Sigmoid colon (tissue), 7 donors: Measurements from ENCODE around the gene EFCAB9. TPM values are rescaled to one million over a fixed set of nuclear protein-coding genes. Genes with fewer than 3 reads are reported as not detected.

ENCODE experiments used
- DNase-seq: peaks from one replicate; pipeline ENCODE4 v3.0.0-alpha.2; 2019
- H3K27ac ChIP-seq, 4 donors: fragments of 200-600 bp; sonication (generic); one replicate each; pipeline ENCODE4 v1.5.1; 2016 to 2019; ENCODE audit warnings: mild to moderate bottlenecking in 1 of 4
- H3K27me3 ChIP-seq, 3 donors: fragments of 200-600 bp; sonication (generic); one replicate each; pipeline ENCODE4 v1.5.1; 2019; ENCODE audit warnings: mild to moderate bottlenecking in 1 of 3
- H3K36me3 ChIP-seq, 4 donors: fragments of 200-600 bp; sonication (generic); one replicate each; pipeline ENCODE4 v1.5.1; 2016 to 2019
- H3K4me1 ChIP-seq, 4 donors: fragments of 200-600 bp; sonication (generic); one replicate each; pipeline ENCODE4 v1.5.1; 2017 to 2019
- H3K4me3 ChIP-seq, 4 donors: fragments of 200-600 bp; sonication (generic); one replicate each; pipeline ENCODE4 v1.5.1; 2017 to 2019; ENCODE audit warnings: mild to moderate bottlenecking in 2 of 4, moderate library complexity in 1 of 4
- H3K9me3 ChIP-seq, 4 donors: fragments of 200-600 bp in 3 of 4; sonication (generic) in 3 of 4; one replicate each; pipeline versions ENCODE4 v1.5.1 to v1.6.1; 2013 to 2019
- CTCF ChIP-seq, 4 experiments: fragments of 450-650 bp in 3 of 4; fragments of 200-600 bp in 1 of 4; IDR thresholded peaks; one replicate each; pipeline ENCODE4 v1.5.1; 2016 to 2019; ENCODE audit warnings: antibody characterized with exemption in 4 of 4, mild to moderate bottlenecking in 3 of 4, moderate library complexity in 2 of 4
- EP300 ChIP-seq, 4 donors: sonication (generic); formaldehyde crosslinking; IDR thresholded peaks; one replicate each; pipeline ENCODE4 v1.6.1; 2017; ENCODE audit warnings: antibody characterized with exemption in 4 of 4
- POLR2A ChIP-seq, 2 donors: fragments of 450-650 bp; IDR thresholded peaks; one replicate each; pipeline ENCODE4 v1.6.1; 2016; ENCODE audit warnings: antibody characterized with exemption in 2 of 2, mild to moderate bottlenecking in 2 of 2, moderate library complexity in 2 of 2
- POLR2AphosphoS5 ChIP-seq, 4 donors: sonication (generic); formaldehyde crosslinking; IDR thresholded peaks; one replicate each; pipeline ENCODE4 v1.6.1; 2017; ENCODE audit warnings: antibody characterized with exemption in 4 of 4
- WGBS, 2 donors: extraction: QIAGEN DNeasy Blood & Tissue Kit; methylation state at CpG; one replicate each; pipeline ENCODE4 v1.1.7; 2013; 5-methylcytosine and 5-hydroxymethylcytosine counted together
- intact Hi-C: fragments of 100-400 bp; cut with DNase I; formaldehyde crosslinking; loops from one replicate; pipeline ENCODE4 v1.15.1; 2023
- polyA plus RNA-seq, 3 donors: library from polyadenylated mRNA; stranded (reverse); fragments of 200-250 nt; gene quantifications; one replicate each; pipeline ENCODE4 v1.2.3, GENCODE V29; 2013
- total RNA-seq, 4 donors: library from RNA; depleted of rRNA; stranded (reverse); fragments of >200 nt; gene quantifications; one replicate each; pipeline ENCODE4 v1.1.0, GENCODE V29; 2016
- donor health status: healthy with polysubstance abuse.
- donor health status: Bipolar disorder and iron deficiency.
- donor health status: healthy.

The EFCAB9 gene
- total and polyA plus RNA-seq, 7 donors, result not detected

- H3K27ac ChIP-seq, result no peak overlapping the region
- intact Hi-C loops, result no loop called here
- no peaks in the 10 kb centered on the region for H3K4me1 ChIP-seq
- no peak overlapping the region for H3K4me3 ChIP-seq
- H3K27me3 ChIP-seq, result no peaks in the 10 kb centered on the region
- H3K9me3 ChIP-seq, result no peaks in the 10 kb centered on the region
- no peak for DNase-seq
- TF ChIP-seq POLR2AphosphoS5 (IDR thresholded peaks at IDR 0.05) (no peak), POLR2A (IDR thresholded peaks at IDR 0.05) (no peak), EP300 (IDR thresholded peaks at IDR 0.05) (no peak), CTCF (IDR thresholded peaks at IDR 0.05) (no peak)
- H3K36me3 ChIP-seq, result peaks cover 0 to 15% (median 0%) of the 10 kb centered on the region in 4 donors
- WGBS, 2 donors, result 98 to 99% methylated on average over 1 of the region's 1 CpG
Measured at GRCh38 chr5:172224996-172225395, 31.0 kb downstream of the EFCAB9 start.

- no peak overlapping the region for H3K27ac ChIP-seq
- DNase-seq, result no peak
- peaks cover 0 to under 1% (median 0%) of the 10 kb centered on the region in 4 donors for H3K4me1 ChIP-seq
- H3K27me3 ChIP-seq, result no peaks in the 10 kb centered on the region
- H3K36me3 ChIP-seq, result peaks cover 0 to 39% (median 0%) of the 10 kb centered on the region in 4 donors
- no peaks in the 10 kb centered on the region for H3K9me3 ChIP-seq
- intact Hi-C loops, result no loop called here
- 80 to 90% methylated on average over 1 of the region's 1 CpG for WGBS, 2 donors
- TF ChIP-seq POLR2AphosphoS5 (IDR thresholded peaks at IDR 0.05), result no peak
- H3K4me3 ChIP-seq, result no peak overlapping the region
Measured at GRCh38 chr5:172229904-172230303, 35.9 kb downstream of the EFCAB9 start.

GRCh38 chr5:172234031-172234430 is 40.1 kb downstream of the EFCAB9 start:
- H3K9me3 ChIP-seq, result no peaks in the 10 kb centered on the region
- H3K27me3 ChIP-seq, result no peaks in the 10 kb centered on the region
- H3K4me1 ChIP-seq, result peaks cover 0 to 16% (median 9%) of the 10 kb centered on the region in 4 donors
- peaks cover 0 to 39% (median 0%) of the 10 kb centered on the region in 4 donors for H3K36me3 ChIP-seq
- no peak for DNase-seq
- no peak for TF ChIP-seq CTCF (IDR thresholded peaks at IDR 0.05)
- no peak for TF ChIP-seq EP300 (IDR thresholded peaks at IDR 0.05)
- TF ChIP-seq POLR2A (IDR thresholded peaks at IDR 0.05), result no peak
- TF ChIP-seq POLR2AphosphoS5 (IDR thresholded peaks at IDR 0.05), result no peak
- intact Hi-C loops, result no loop called here
- WGBS, 2 donors, result 97 to 99% methylated on average over 4 of the region's 4 CpGs
- no peak overlapping the region for H3K27ac ChIP-seq
- H3K4me3 ChIP-seq, result no peak overlapping the region

- intact Hi-C loops, result no loop called here
- peaks cover 0 to 38% (median 0%) of the 10 kb centered on the region in 4 donors for H3K36me3 ChIP-seq
- 26 to 31% methylated on average over 4 of the region's 4 CpGs for WGBS, 2 donors
- H3K4me3 ChIP-seq, result no peak overlapping the region
- peaks cover 0 to 16% (median 9%) of the 10 kb centered on the region in 4 donors for H3K4me1 ChIP-seq
- no peak overlapping the region for H3K27ac ChIP-seq
- H3K27me3 ChIP-seq, result no peaks in the 10 kb centered on the region
- no peaks in the 10 kb centered on the region for H3K9me3 ChIP-seq
- no peak for DNase-seq
- TF ChIP-seq CTCF (IDR thresholded peaks at IDR 0.05) (no peak), EP300 (IDR thresholded peaks at IDR 0.05) (no peak), POLR2AphosphoS5 (IDR thresholded peaks at IDR 0.05) (no peak), POLR2A (IDR thresholded peaks at IDR 0.05) (no peak)
Measured at GRCh38 chr5:172235132-172235780, 41.3 kb downstream of the EFCAB9 start.

- intact Hi-C loops, result no loop called here
- Histone ChIP-seq H3K36me3 (peaks cover 0 to 30% (median 0%) of the 10 kb centered on the region in 4 donors), H3K4me1 (peaks cover 0 to 16% (median 9%) of the 10 kb centered on the region in 4 donors), H3K4me3 (no peak overlapping the region), H3K27me3 (no peaks in the 10 kb centered on the region), H3K9me3 (no peaks in the 10 kb centered on the region), H3K27ac (no peak overlapping the region)
- TF ChIP-seq CTCF (IDR thresholded peaks at IDR 0.05) (no peak), EP300 (IDR thresholded peaks at IDR 0.05) (no peak), POLR2A (IDR thresholded peaks at IDR 0.05) (no peak), POLR2AphosphoS5 (IDR thresholded peaks at IDR 0.05) (no peak)
- WGBS, 2 donors, result 23 to 68% methylated on average over 3 of the region's 3 CpGs
- DNase-seq, result no peak
Measured at GRCh38 chr5:172235827-172236736, 42.1 kb downstream of the EFCAB9 start.
